OCI-LY3 (cell line): ENCODE data around the gene NR6A1.

Experiments
- H2AFZ ChIP-seq: fragments of 200-600, 300-600 bp; shearing (Covaris generic); 2 replicates; pipeline ENCODE4 v1.6.0; 2014; ENCODE audit warnings: antibody characterized with exemption, low read depth, low read length
- H3K27ac ChIP-seq: fragments of 200-600, 300-600 bp; sonication (generic); 2 replicates; pipeline ENCODE4 v1.5.1; 2014; ENCODE audit warnings: mild to moderate bottlenecking, low read length, moderate library complexity, mixed read lengths
- H3K27me3 ChIP-seq: fragments of 200-600, 300-600 bp; sonication (generic); 2 replicates; pipeline ENCODE4 v1.6.1; 2014; ENCODE audit warnings: low read depth, low read length, mixed read lengths
- H3K36me3 ChIP-seq: fragments of 200-600, 300-600 bp; sonication (generic); replicated peaks from 2 replicates; pipeline ENCODE3; 2014; ENCODE audit warnings: low read depth, low read length, mixed read lengths
- H3K4me1 ChIP-seq: fragments of 300-600, 200-600 bp; sonication (generic); 2 replicates; pipeline ENCODE4 v1.6.1; 2014; ENCODE audit warnings: low read length, mixed read lengths
- H3K4me2 ChIP-seq: fragments of 200-600, 300-600 bp; sonication (generic); 2 replicates; pipeline ENCODE4 v1.6.1; 2014; ENCODE audit warnings: low read length, mixed read lengths
- H3K4me3 ChIP-seq: fragments of 300-600, 200-600 bp; sonication (generic); 2 replicates; pipeline ENCODE4 v1.5.1; 2014; ENCODE audit warnings: antibody characterized with exemption, mild to moderate bottlenecking, low read length, moderate library complexity
- H3K79me2 ChIP-seq: fragments of 300-600, 200-600 bp; shearing (Covaris generic); 2 replicates; pipeline ENCODE4 v1.6.1; 2014; ENCODE audit warnings: mild to moderate bottlenecking, low read length, mixed read lengths
- H3K9ac ChIP-seq: fragments of 300-600, 200-600 bp; shearing (Covaris generic); 2 replicates; pipeline ENCODE4 v1.6.0; 2014; ENCODE audit warnings: mild to moderate bottlenecking, low read length, moderate library complexity
- H3K9me3 ChIP-seq: fragments of 200-600, 300-600 bp; shearing (Covaris generic); 2 replicates; pipeline ENCODE4 v1.6.1; 2014; ENCODE audit warnings: low read length, mixed read lengths; ENCODE audit not compliant: insufficient read depth
- H4K20me1 ChIP-seq: fragments of 200-600, 300-600 bp; sonication (generic); 2 replicates; pipeline ENCODE4 v1.6.1; 2016; ENCODE audit warnings: low read length, mixed read lengths; ENCODE audit not compliant: insufficient read depth
- CTCF ChIP-seq: fragments of 200-600, 300-600 bp; sonication (generic); IDR thresholded peaks from 2 replicates; pipeline ENCODE4 v1.5.1; 2014; ENCODE audit warnings: antibody characterized with exemption, low read length, low read depth
- EZH2phosphoT487 ChIP-seq: fragments of 200-600 bp; shearing (Covaris generic); IDR thresholded peaks from 2 replicates; pipeline ENCODE4 v1.6.1; 2018; ENCODE audit warnings: antibody characterized with exemption, mixed run types, low read depth

The NR6A1 gene

GRCh38 chr9:124500028-124500795, 270.9 kb downstream of the NR6A1 start:
- Histone ChIP-seq H3K9me3 (no peaks in the 10 kb centered on the region), H2AFZ (no peak overlapping the region), H3K4me1 (peaks cover 6% of the 10 kb centered on the region; the same call in 1 of the 2 replicates), H3K36me3 (no peaks in the 10 kb centered on the region), H4K20me1 (no peaks in the 10 kb centered on the region), H3K4me3 (no peak overlapping the region), H3K27ac (no peak overlapping the region), H3K27me3 (no peaks in the 10 kb centered on the region), H3K4me2 (no peak overlapping the region), H3K79me2 (no peaks in the 10 kb centered on the region), H3K9ac (no peak overlapping the region)
- no peak for TF ChIP-seq CTCF
- TF ChIP-seq EZH2phosphoT487: no peak

- Histone ChIP-seq H3K9ac (no peak overlapping the region), H3K79me2 (no peaks in the 10 kb centered on the region), H3K36me3 (no peaks in the 10 kb centered on the region), H3K4me3 (no peak overlapping the region), H3K9me3 (no peaks in the 10 kb centered on the region), H2AFZ (no peak overlapping the region), H3K27ac (no peak overlapping the region), H3K27me3 (no peaks in the 10 kb centered on the region), H3K4me1 (peaks cover 6% of the 10 kb centered on the region; the same call in 1 of the 2 replicates), H3K4me2 (no peak overlapping the region), H4K20me1 (no peaks in the 10 kb centered on the region)
- no peak for TF ChIP-seq EZH2phosphoT487
- no peak for TF ChIP-seq CTCF
Observed at GRCh38 chr9:124499216-124499615, 271.9 kb downstream of the NR6A1 start.

- Histone ChIP-seq H3K4me3 (no peak overlapping the region), H3K36me3 (no peaks in the 10 kb centered on the region), H2AFZ (no peak overlapping the region), H3K27ac (no peak overlapping the region), H3K4me1 (peaks cover 6% of the 10 kb centered on the region; the same call in 1 of the 2 replicates), H3K4me2 (no peak overlapping the region), H3K79me2 (no peaks in the 10 kb centered on the region), H4K20me1 (no peaks in the 10 kb centered on the region), H3K9ac (no peak overlapping the region), H3K9me3 (no peaks in the 10 kb centered on the region), H3K27me3 (no peaks in the 10 kb centered on the region)
- no peak for TF ChIP-seq EZH2phosphoT487
- no peak for TF ChIP-seq CTCF
Observed at GRCh38 chr9:124498499-124499146, 272.5 kb downstream of the NR6A1 start.

- Histone ChIP-seq H3K4me2 (no peak overlapping the region), H3K27ac (no peak overlapping the region), H3K4me3 (no peak overlapping the region), H3K9ac (no peak overlapping the region), H3K36me3 (no peaks in the 10 kb centered on the region), H2AFZ (no peak overlapping the region), H4K20me1 (no peaks in the 10 kb centered on the region), H3K4me1 (peaks cover 6% of the 10 kb centered on the region; the same call in 1 of the 2 replicates), H3K79me2 (no peaks in the 10 kb centered on the region), H3K9me3 (no peaks in the 10 kb centered on the region), H3K27me3 (no peaks in the 10 kb centered on the region)
- TF ChIP-seq CTCF (no peak), EZH2phosphoT487 (no peak)
Observed at GRCh38 chr9:124498040-124498439, 273.1 kb downstream of the NR6A1 start.
